Neural cell (in vitro differentiated cells): ENCODE data around the gene CCIN. TPM values are rescaled to one million over a fixed set of nuclear protein-coding genes. Genes with fewer than 3 reads are reported as not detected.

Experiments
- H2AFZ ChIP-seq: fragments of 200-600, 300-800 bp; sonication (generic), shearing (Covaris generic); 2 replicates; pipeline ENCODE4 v1.6.0; 2014; ENCODE audit warnings: low read depth, mild to moderate bottlenecking, antibody characterized with exemption, low read length, moderate library complexity
- H3F3A ChIP-seq: fragments of 200-600 bp; shearing (Covaris generic); 2 replicates; pipeline ENCODE4 v1.6.1; 2016; ENCODE audit warnings: mild to moderate bottlenecking, moderate library complexity, mixed read lengths, antibody characterized with exemption, low read length; ENCODE audit not compliant: insufficient read depth, poor library complexity, severe bottlenecking
- H3K27ac ChIP-seq: fragments of 200-600, 300-800 bp; sonication (generic), shearing (Covaris generic); 2 replicates; pipeline ENCODE4 v1.5.1; 2014; ENCODE audit warnings: mild to moderate bottlenecking, low read length, moderate library complexity
- H3K27me3 ChIP-seq: fragments of 300-800, 200-600 bp; sonication (generic), shearing (Covaris generic); 2 replicates; pipeline ENCODE4 v1.6.0; 2014; ENCODE audit warnings: mild to moderate bottlenecking, low read depth, low read length, moderate library complexity; ENCODE audit not compliant: insufficient read depth
- H3K36me3 ChIP-seq: fragments of 300-800, 200-600 bp; sonication (generic), shearing (Covaris generic); 2 replicates; pipeline ENCODE4 v1.5.1; 2014; ENCODE audit warnings: mild to moderate bottlenecking, antibody characterized with exemption, low read length, moderate library complexity; ENCODE audit not compliant: insufficient read depth
- H3K4me2 ChIP-seq: fragments of 300-800, 200-600 bp; sonication (generic), shearing (Covaris generic); 2 replicates; pipeline ENCODE4 v1.6.0; 2014; ENCODE audit warnings: mild to moderate bottlenecking, low read length
- H3K4me3 ChIP-seq: fragments of 300-800, 200-600 bp; sonication (generic), shearing (Covaris generic); 2 replicates; pipeline ENCODE4 v1.5.1; 2014; ENCODE audit warnings: mild to moderate bottlenecking, low read length, moderate library complexity
- H3K79me2 ChIP-seq: fragments of 200-600 bp; shearing (Covaris generic); replicated peaks from 2 replicates; pipeline ENCODE4 v1.6.0; 2014; ENCODE audit warnings: mild to moderate bottlenecking, low read length, moderate library complexity; ENCODE audit not compliant: insufficient read depth
- H3K9ac ChIP-seq: fragments of 300-800, 200-600 bp; sonication (generic), shearing (Covaris generic); 2 replicates; pipeline ENCODE4 v1.6.1; 2016; ENCODE audit warnings: mild to moderate bottlenecking, low read length, mixed read lengths
- H3K9me2 ChIP-seq: fragments of 200-600 bp; shearing (Covaris generic); 2 replicates; pipeline ENCODE4 v1.6.1; 2016; ENCODE audit warnings: mild to moderate bottlenecking, low read length, mixed read lengths; ENCODE audit not compliant: insufficient read depth
- H3K9me3 ChIP-seq: fragments of 200-600, 300-800 bp; sonication (generic), shearing (Covaris generic); 2 replicates; pipeline ENCODE4 v1.6.1; 2016; ENCODE audit warnings: mild to moderate bottlenecking, mixed run types, low read length, moderate library complexity, mixed read lengths
- H4K20me1 ChIP-seq: fragments of 200-600 bp; shearing (Covaris generic); 2 replicates; pipeline ENCODE4 v1.6.1; 2016; ENCODE audit warnings: mild to moderate bottlenecking, mixed run types; ENCODE audit not compliant: insufficient read depth
- CTCF ChIP-seq: fragments of 450-650 bp; IDR thresholded peaks from 2 replicates; pipeline ENCODE4 v1.5.1; 2014; ENCODE audit warnings: antibody characterized with exemption, mild to moderate bottlenecking, moderate library complexity; ENCODE audit not compliant: poor library complexity, severe bottlenecking
- EP300 ChIP-seq: fragments of 450-650 bp; conservative IDR thresholded peaks from 2 replicates; pipeline ENCODE4 v1.6.1; 2014; ENCODE audit warnings: antibody characterized with exemption, mild to moderate bottlenecking, moderate library complexity; ENCODE audit not compliant: poor library complexity, severe bottlenecking
- EZH2 ChIP-seq: fragments of 200-600, 300-800 bp; shearing (Covaris generic), sonication (generic); IDR thresholded peaks from 2 replicates; pipeline ENCODE4 v1.6.1; 2014; ENCODE audit warnings: antibody characterized with exemption, low read length, borderline replicate concordance, mild to moderate bottlenecking; ENCODE audit not compliant: insufficient read depth, poor library complexity, severe bottlenecking
- MXI1 ChIP-seq: fragments of 450-650 bp; conservative IDR thresholded peaks from 2 replicates; pipeline ENCODE4 v1.6.1; 2014; ENCODE audit warnings: antibody characterized with exemption, mild to moderate bottlenecking; ENCODE audit not compliant: poor library complexity, severe bottlenecking
- POLR2AphosphoS5 ChIP-seq: IDR thresholded peaks from 2 replicates; pipeline ENCODE4 v1.6.1; 2012
- RAD21 ChIP-seq: fragments of 450-650 bp; conservative IDR thresholded peaks from 2 replicates; pipeline ENCODE4 v1.6.1; 2014; ENCODE audit warnings: antibody characterized with exemption, mild to moderate bottlenecking, moderate library complexity
- REST ChIP-seq: IDR thresholded peaks from 2 replicates; pipeline ENCODE4 v1.6.1; 2012; ENCODE audit warnings: borderline replicate concordance
- SMC3 ChIP-seq: fragments of 450-650 bp; conservative IDR thresholded peaks from 2 replicates; pipeline ENCODE4 v1.6.1; 2014; ENCODE audit warnings: antibody characterized with exemption, mild to moderate bottlenecking, moderate library complexity; ENCODE audit not compliant: poor library complexity
- TAF1 ChIP-seq: IDR thresholded peaks from 2 replicates; pipeline ENCODE4 v1.6.1; 2012; ENCODE audit warnings: low read depth
- polyA plus RNA-seq: library from polyadenylated mRNA; depleted of rRNA; stranded (reverse); fragments of >200 nt; gene quantifications from 2 replicates; pipeline ENCODE4 v1.2.3, GENCODE V29; 2014

The CCIN gene
- polyA plus RNA-seq, 1 donor from 2014 or later: not detected

GRCh38 chr9:36207546-36208012, 38.4 kb downstream of the CCIN start:
- Histone ChIP-seq H3K9ac (no peak overlapping the region), H3K4me2 (no peak overlapping the region), H2AFZ (no peak overlapping the region), H3K27ac (no peak overlapping the region), H4K20me1 (no peaks in the 10 kb centered on the region), H3F3A (no peaks in the 10 kb centered on the region), H3K79me2 (no peaks in the 10 kb centered on the region), H3K9me3 (no peaks in the 10 kb centered on the region), H3K27me3 (no peaks in the 10 kb centered on the region), H3K36me3 (peaks cover 12% of the 10 kb centered on the region), H3K4me3 (no peak overlapping the region), H3K9me2 (no peaks in the 10 kb centered on the region)
- TF ChIP-seq POLR2AphosphoS5 (no peak), SMC3 (no peak), CTCF (no peak), REST (no peak), MXI1 (no peak), RAD21 (no peak), TAF1 (no peak), EZH2 (no peak), EP300 (no peak)

- Histone ChIP-seq H3K27ac (no peak overlapping the region), H3K9me3 (no peaks in the 10 kb centered on the region), H3K4me2 (no peak overlapping the region), H3K36me3 (peaks cover 15% of the 10 kb centered on the region), H3K9ac (no peak overlapping the region), H3K9me2 (no peaks in the 10 kb centered on the region), H3K79me2 (no peaks in the 10 kb centered on the region), H2AFZ (no peak overlapping the region), H4K20me1 (no peaks in the 10 kb centered on the region), H3F3A (no peaks in the 10 kb centered on the region), H3K27me3 (no peaks in the 10 kb centered on the region), H3K4me3 (no peak overlapping the region)
- no peak for TF ChIP-seq TAF1
- TF ChIP-seq MXI1: no peak
- TF ChIP-seq EZH2: no peak
- TF ChIP-seq REST: no peak
- TF ChIP-seq RAD21: no peak
- no peak for TF ChIP-seq POLR2AphosphoS5
- TF ChIP-seq SMC3: no peak
- no peak for TF ChIP-seq EP300
- TF ChIP-seq CTCF: no peak
These were observed 39.5 kb downstream of the CCIN start for GRCh38 chr9:36208521-36209253.
